RWPE2 (cell line): ENCODE data around the gene CORO2A.
A peak's percentile ranks its signal among the peaks of the same experiment; 100 is the strongest.

Source experiments
- ATAC-seq: fragments of 200-7000 bp; cut with Tn5 transposase; 3 replicates; pipeline ENCODE4 v1.9.1; 2021; ENCODE audit warnings: low read depth
- DNase-seq: peaks from one replicate; pipeline ENCODE4 v3.0.0-alpha.2; 2020; ENCODE audit warnings: low spot score
- H3K27ac ChIP-seq: fragments of 450-650 bp; 2 replicates; pipeline ENCODE4 v1.5.1; 2017; ENCODE audit warnings: mild to moderate bottlenecking; ENCODE audit not compliant: poor library complexity, severe bottlenecking
- H3K27me3 ChIP-seq: fragments of 250-450 bp; sonication (Bioruptor Pico); 2 replicates; pipeline ENCODE4 v1.5.1; 2021; ENCODE audit warnings: mild to moderate bottlenecking, moderate library complexity; ENCODE audit not compliant: insufficient read depth, poor library complexity, severe bottlenecking
- H3K36me3 ChIP-seq: fragments of 250-450 bp; sonication (Bioruptor Pico); 2 replicates; pipeline ENCODE4 v1.5.1; 2020; ENCODE audit warnings: low read depth, mild to moderate bottlenecking, moderate library complexity
- H3K4me1 ChIP-seq: fragments of 250-450 bp; sonication (Bioruptor Pico); 2 replicates; pipeline ENCODE4 v1.5.1; 2021; ENCODE audit warnings: mild to moderate bottlenecking, moderate library complexity; ENCODE audit not compliant: insufficient read depth, poor library complexity, severe bottlenecking
- H3K4me3 ChIP-seq: fragments of 250-450 bp; sonication (Bioruptor Pico); 2 replicates; pipeline ENCODE4 v1.5.1; 2021; ENCODE audit warnings: mild to moderate bottlenecking, moderate library complexity; ENCODE audit not compliant: severe bottlenecking
- H3K9me3 ChIP-seq: fragments of 250-450 bp; sonication (Bioruptor Pico); 2 replicates; pipeline ENCODE4 v1.5.1; 2021; ENCODE audit warnings: mild to moderate bottlenecking, moderate library complexity; ENCODE audit not compliant: severe bottlenecking
- CTCF ChIP-seq: fragments of 450-650 bp; IDR thresholded peaks from one replicate; pipeline ENCODE4 v1.5.1; 2017; ENCODE audit warnings: mild to moderate bottlenecking, moderate library complexity; ENCODE audit not compliant: poor library complexity, severe bottlenecking

Gene CORO2A

GRCh38 chr9:98087420-98088354 is 104.8 kb downstream of the CORO2A start:
- Histone ChIP-seq H3K36me3 (peaks cover 38% of the 10 kb centered on the region), H3K9me3 (no peaks in the 10 kb centered on the region), H3K27ac (no peak overlapping the region), H3K27me3 (no peaks in the 10 kb centered on the region), H3K4me3 (no peak overlapping the region), H3K4me1 (no peaks in the 10 kb centered on the region)
- ATAC-seq (peak; percentile 26; the same call in 1 of the 3 replicates), DNase-seq (no peak)
- TF ChIP-seq CTCF = no peak

- no peak overlapping the region for H3K27ac ChIP-seq
- no peak for TF ChIP-seq CTCF
- DNase-seq (no peak), ATAC-seq (no peak)
- H3K4me1 ChIP-seq = peaks cover 6% of the 10 kb centered on the region
- no peaks in the 10 kb centered on the region for H3K9me3 ChIP-seq
- H3K36me3 ChIP-seq = peaks cover 45% of the 10 kb centered on the region
- no peak overlapping the region for H3K4me3 ChIP-seq
- H3K27me3 ChIP-seq = no peaks in the 10 kb centered on the region
Observed at GRCh38 chr9:98086461-98086860, 106.0 kb downstream of the CORO2A start.

- H3K4me3 ChIP-seq = no peak overlapping the region
- H3K4me1 ChIP-seq = peaks cover 11% of the 10 kb centered on the region
- H3K27me3 ChIP-seq = no peaks in the 10 kb centered on the region
- no peak overlapping the region for H3K27ac ChIP-seq
- DNase-seq (no peak), ATAC-seq (no peak)
- H3K36me3 ChIP-seq = peaks cover 45% of the 10 kb centered on the region
- H3K9me3 ChIP-seq = no peaks in the 10 kb centered on the region
- TF ChIP-seq CTCF = no peak
Observed at GRCh38 chr9:98085944-98086343, 106.5 kb downstream of the CORO2A start.

GRCh38 chr9:98085058-98085457 is 107.4 kb downstream of the CORO2A start:
- Histone ChIP-seq H3K27ac (no peak overlapping the region), H3K36me3 (peaks cover 53% of the 10 kb centered on the region)

More at GRCh38 chr9:98085058-98085457, 107.4 kb downstream of the CORO2A start:
- H3K4me3 ChIP-seq = no peak overlapping the region
- no peaks in the 10 kb centered on the region for H3K27me3 ChIP-seq
- no peak for DNase-seq
- no peak for ATAC-seq
- H3K4me1 ChIP-seq = peaks cover 11% of the 10 kb centered on the region
- H3K9me3 ChIP-seq = no peaks in the 10 kb centered on the region
- no peak for TF ChIP-seq CTCF
